Prostate gland (tissue), 2 donors: Measurements from ENCODE around the gene FAHD2B.

Experiments used
- POLR2A ChIP-seq: fragments of 450-650 bp; IDR thresholded peaks from one replicate; pipeline ENCODE4 v1.6.1; 2016; ENCODE audit warnings: antibody characterized with exemption, mild to moderate bottlenecking
- TF ChIP-seq, protein P1 (sequence below), 4 experiments: fragments of 200-600 bp in 2 of 4; fragments of 450-650 bp in 2 of 4; sonication (generic) in 2 of 4; IDR thresholded peaks; 1 replicate in 3 of 4; 2 replicates in 1 of 4; pipeline ENCODE4 v1.5.1; 2016 to 2019; ENCODE audit warnings: antibody characterized with exemption in 4 of 4, mild to moderate bottlenecking in 2 of 4, moderate library complexity in 2 of 4

DNA sequence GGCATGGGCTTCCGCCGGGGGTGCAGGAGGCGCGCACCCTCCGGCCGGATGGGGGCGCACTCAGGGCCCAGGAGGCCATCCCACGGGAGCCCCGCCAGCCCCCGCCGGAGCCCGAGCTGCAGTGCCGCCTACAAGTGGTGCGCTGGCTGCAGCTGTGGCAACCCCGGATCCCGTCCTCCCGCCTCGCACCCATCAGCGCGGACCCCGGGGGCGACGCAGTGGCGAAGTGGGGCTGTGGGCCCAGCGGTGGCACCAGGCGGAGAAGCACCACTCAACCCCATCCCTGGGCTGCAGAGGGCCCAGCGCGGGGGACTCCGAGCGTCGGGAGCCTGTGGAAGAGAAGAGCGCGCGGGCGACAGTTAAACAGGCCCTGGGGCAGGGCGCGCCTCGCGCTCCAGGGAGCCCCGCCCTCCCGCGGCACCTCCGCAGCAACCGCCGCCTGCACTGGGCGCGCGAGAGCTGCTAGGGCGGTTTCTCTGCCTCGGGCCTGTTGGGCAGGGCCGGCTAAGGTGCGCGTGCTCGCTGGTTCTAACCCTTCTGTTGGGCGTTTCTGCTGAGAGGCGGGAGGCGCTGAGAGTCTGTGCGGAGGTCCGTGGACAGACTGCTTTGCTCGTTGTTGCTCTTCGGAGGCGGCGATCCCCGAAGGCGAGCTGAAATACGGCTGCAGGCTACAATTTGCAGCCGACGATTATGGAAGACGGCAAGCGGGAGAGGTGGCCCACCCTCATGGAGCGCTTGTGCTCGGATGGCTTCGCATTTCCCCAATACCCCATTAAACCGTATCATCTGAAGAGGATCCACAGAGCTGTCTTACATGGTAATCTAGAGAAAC lies 18.6 kb upstream of the FAHD2B start, which contains the start of gene ANKRD36:
- TF ChIP-seq, protein P1, sequence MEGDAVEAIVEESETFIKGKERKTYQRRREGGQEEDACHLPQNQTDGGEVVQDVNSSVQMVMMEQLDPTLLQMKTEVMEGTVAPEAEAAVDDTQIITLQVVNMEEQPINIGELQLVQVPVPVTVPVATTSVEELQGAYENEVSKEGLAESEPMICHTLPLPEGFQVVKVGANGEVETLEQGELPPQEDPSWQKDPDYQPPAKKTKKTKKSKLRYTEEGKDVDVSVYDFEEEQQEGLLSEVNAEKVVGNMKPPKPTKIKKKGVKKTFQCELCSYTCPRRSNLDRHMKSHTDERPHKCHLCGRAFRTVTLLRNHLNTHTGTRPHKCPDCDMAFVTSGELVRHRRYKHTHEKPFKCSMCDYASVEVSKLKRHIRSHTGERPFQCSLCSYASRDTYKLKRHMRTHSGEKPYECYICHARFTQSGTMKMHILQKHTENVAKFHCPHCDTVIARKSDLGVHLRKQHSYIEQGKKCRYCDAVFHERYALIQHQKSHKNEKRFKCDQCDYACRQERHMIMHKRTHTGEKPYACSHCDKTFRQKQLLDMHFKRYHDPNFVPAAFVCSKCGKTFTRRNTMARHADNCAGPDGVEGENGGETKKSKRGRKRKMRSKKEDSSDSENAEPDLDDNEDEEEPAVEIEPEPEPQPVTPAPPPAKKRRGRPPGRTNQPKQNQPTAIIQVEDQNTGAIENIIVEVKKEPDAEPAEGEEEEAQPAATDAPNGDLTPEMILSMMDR (IDR thresholded peaks at IDR 0.05) = peak in 2 of 4 experiments; percentile 66 to 73
- peak; percentile 38 for TF ChIP-seq POLR2A
